Mucosa of rectum (tissue), 2 donors: ENCODE results near the gene TRMT44.
"Not testable (repeated sequence)": the region's sequence is repeated elsewhere in the genome, so short reads cannot be mapped to it uniquely, and the experiment has no call there.

Source experiments
- H3K27ac ChIP-seq, 2 donors: one replicate each; pipeline ENCODE4 v1.7.0; 2013; ENCODE audit warnings: inconsistent platforms in 2 of 2, low read depth in 2 of 2, low read length in 2 of 2
- H3K27me3 ChIP-seq, 2 donors: one replicate each; pipeline ENCODE4 v1.7.0; 2013; ENCODE audit warnings: low read length in 2 of 2; ENCODE audit not compliant: control insufficient read depth in 2 of 2, insufficient read depth in 2 of 2
- H3K36me3 ChIP-seq, 2 donors: one replicate each; pipeline ENCODE4 v1.7.0; 2013; ENCODE audit warnings: low read length in 2 of 2; ENCODE audit not compliant: control insufficient read depth in 2 of 2, insufficient read depth in 2 of 2
- H3K4me1 ChIP-seq, 2 donors: one replicate each; pipeline ENCODE4 v1.7.0; 2013; ENCODE audit warnings: low read length in 2 of 2, mild to moderate bottlenecking in 1 of 2; ENCODE audit not compliant: control insufficient read depth in 2 of 2, insufficient read depth in 2 of 2
- H3K4me3 ChIP-seq, 2 donors: one replicate each; pipeline ENCODE4 v1.7.0; 2013; ENCODE audit warnings: low read length in 2 of 2
- H3K9ac ChIP-seq, 2 donors: one replicate each; pipeline ENCODE4 v1.7.0; 2013; ENCODE audit warnings: low read length in 2 of 2, low read depth in 1 of 2, mild to moderate bottlenecking in 1 of 2
- H3K9me3 ChIP-seq, 2 donors: one replicate each; pipeline ENCODE4 v1.7.0; 2013; ENCODE audit warnings: low read length in 2 of 2; ENCODE audit not compliant: control insufficient read depth in 2 of 2
- donor health status: healthy.
- donor health status: Normal muscosa, but diverticular disease.

TRMT44 gene

GRCh38 chr4:8412288-8412687 lies 28.3 kb upstream of the TRMT44 start:
- Histone ChIP-seq H3K4me3 (no peak overlapping the region), H3K27me3 (no peaks in the 10 kb centered on the region), H3K36me3 (peaks cover 19 to 33% of the 10 kb centered on the region in 2 donors), H3K27ac (no peak overlapping the region), H3K4me1 (peaks cover 4 to 12% of the 10 kb centered on the region in 2 donors), H3K9ac (no peak overlapping the region), H3K9me3 (no peaks in the 10 kb centered on the region)

DNA sequence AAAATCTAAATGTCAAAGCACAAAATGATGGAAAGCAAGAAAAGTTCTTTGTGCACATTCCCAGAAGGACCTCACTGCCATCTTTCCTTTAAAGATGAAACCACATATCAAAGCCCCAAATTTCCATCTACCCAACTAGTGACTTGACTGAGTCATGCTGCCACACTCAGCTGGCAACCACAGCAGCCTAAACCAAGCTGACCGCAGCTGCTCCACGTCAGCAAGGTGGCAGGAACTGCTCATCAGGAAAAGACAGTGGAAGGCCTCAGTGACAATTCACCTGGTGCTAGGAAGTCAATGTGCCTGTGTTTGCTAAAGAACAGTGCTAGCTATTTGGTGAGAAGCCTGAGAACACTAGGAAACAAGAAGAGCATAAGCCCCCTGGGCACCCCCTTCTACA lies 26.2 kb upstream of the TRMT44 start:
- no peak overlapping the region for H3K4me3 ChIP-seq
- H3K9me3 ChIP-seq, result no peaks in the 10 kb centered on the region
- H3K27ac ChIP-seq, result no peak overlapping the region
- peaks cover 0 to 3% of the 10 kb centered on the region in 2 donors for H3K4me1 ChIP-seq
- no peak overlapping the region for H3K9ac ChIP-seq
- H3K27me3 ChIP-seq, result no peaks in the 10 kb centered on the region
- H3K36me3 ChIP-seq, result peaks cover 19 to 28% of the 10 kb centered on the region in 2 donors

- Histone ChIP-seq H3K4me1 (no peaks in the 10 kb centered on the region), H3K27me3 (no peaks in the 10 kb centered on the region), H3K27ac (no peak overlapping the region), H3K9me3 (no peaks in the 10 kb centered on the region), H3K9ac (no peak overlapping the region), H3K36me3 (peaks cover 19 to 22% of the 10 kb centered on the region in 2 donors), H3K4me3 (no peak overlapping the region)
Observed at GRCh38 chr4:8417071-8417614, 23.4 kb upstream of the TRMT44 start.

DNA sequence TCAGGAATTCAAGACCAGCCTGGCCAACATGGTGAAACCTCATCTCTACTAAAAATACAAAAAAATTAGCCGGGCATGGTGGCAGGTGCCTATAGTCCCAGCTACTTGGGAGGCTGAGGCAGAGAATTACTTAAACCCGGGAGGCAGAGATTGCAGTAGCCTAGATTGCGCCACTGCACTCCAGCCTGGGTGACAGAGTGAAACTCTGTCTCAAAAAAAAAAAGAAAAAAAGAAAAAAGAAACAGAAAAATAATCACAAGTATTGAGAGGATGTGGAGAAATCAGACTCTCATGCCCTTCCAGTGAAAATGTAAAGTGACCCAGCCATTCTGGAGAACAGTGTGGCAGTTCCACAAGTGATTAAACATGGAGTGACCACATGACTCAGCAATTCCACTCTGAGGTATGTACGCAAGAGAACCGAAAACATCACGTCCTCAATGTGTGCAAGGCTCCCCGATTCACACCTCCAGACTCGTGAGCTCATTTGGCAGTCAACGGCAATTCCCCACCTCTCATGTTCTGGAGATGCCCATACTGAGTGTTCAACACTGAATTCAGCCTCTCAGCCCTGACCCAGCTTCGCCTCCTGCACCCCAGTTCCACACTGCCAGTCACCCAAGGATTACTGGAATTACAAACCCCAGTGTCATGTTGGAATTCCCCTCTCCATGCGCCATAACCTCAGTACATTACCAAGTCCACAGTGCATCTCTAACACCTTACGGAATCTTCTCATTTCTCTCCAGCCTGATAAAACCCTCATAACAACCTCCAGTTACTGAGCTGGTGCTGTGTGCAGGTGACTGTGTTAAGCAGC lies 21.1 kb upstream of the TRMT44 start:
- H3K9me3 ChIP-seq, result no peaks in the 10 kb centered on the region
- H3K9ac ChIP-seq, result no peak overlapping the region
- H3K4me3 ChIP-seq, result no peak overlapping the region
- H3K4me1 ChIP-seq, result no peaks in the 10 kb centered on the region
- no peaks in the 10 kb centered on the region for H3K27me3 ChIP-seq
- H3K27ac ChIP-seq, result no peak overlapping the region
- H3K36me3 ChIP-seq, result peaks cover 12% of the 10 kb centered on the region in 2 donors

- H3K36me3 ChIP-seq, H3K27me3 ChIP-seq, H3K9ac ChIP-seq, H3K4me1 ChIP-seq, H3K4me3 ChIP-seq, H3K9me3 ChIP-seq, H3K27ac ChIP-seq: not testable (repeated sequence)
Observed at GRCh38 chr4:8420151-8420550, 20.4 kb upstream of the TRMT44 start.

DNA sequence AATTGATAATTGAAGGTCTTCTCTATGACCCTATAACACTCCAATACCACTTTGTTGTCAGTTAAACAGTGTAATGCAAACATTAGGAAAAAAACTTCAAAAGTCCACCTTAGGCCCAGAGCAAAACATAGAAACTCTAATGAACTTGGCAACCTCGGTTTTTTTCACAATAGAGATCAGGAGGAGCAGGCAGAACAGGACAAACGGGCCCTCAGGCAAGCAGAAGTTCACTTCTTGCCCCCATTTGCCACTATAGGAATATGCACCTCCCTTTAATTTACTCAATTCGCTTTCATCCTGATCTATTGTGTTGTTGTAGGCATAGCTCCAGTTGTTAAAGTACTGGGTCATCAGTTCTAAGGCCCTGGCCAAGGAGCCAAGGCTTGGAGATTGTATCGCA lies 18.2 kb upstream of the TRMT44 start:
- Histone ChIP-seq H3K36me3 (no peaks in the 10 kb centered on the region), H3K4me1 (no peaks in the 10 kb centered on the region), H3K27me3 (no peaks in the 10 kb centered on the region), H3K9ac (no peak overlapping the region), H3K9me3 (no peaks in the 10 kb centered on the region), H3K4me3 (no peak overlapping the region), H3K27ac (no peak overlapping the region)

DNA sequence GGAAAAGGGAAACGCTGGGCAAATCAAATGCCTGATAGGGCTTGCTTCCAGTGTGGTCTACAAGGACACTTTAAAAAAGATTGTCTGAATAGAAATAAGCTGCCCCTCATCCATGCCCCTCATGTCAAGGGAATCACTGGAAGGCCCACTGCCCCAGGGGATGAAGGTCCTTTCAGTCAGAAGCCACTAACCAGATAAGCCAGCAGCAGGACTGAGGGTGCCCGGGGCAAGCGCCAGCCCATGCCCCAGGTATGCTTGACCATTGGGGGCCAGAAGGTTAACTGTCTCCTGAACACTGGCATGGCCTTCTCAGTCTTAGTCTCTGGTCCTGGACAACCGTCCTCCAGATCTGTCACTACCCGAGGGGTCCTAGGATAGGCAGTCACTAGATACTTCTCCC lies 17.8 kb upstream of the TRMT44 start:
- Histone ChIP-seq H3K9me3 (no peaks in the 10 kb centered on the region), H3K4me3 (no peak overlapping the region), H3K9ac (no peak overlapping the region), H3K27ac (no peak overlapping the region), H3K36me3 (no peaks in the 10 kb centered on the region), H3K4me1 (peaks cover 3% of the 10 kb centered on the region in 2 donors), H3K27me3 (no peaks in the 10 kb centered on the region)

GRCh38 chr4:8427262-8427661 lies 13.3 kb upstream of the TRMT44 start:
- Histone ChIP-seq H3K9ac (peak overlapping the region in 1 of 2 donors; percentile 78), H3K4me3 (peak overlapping the region; percentile 88 to 93), H3K27ac (no peak overlapping the region), H3K36me3 (no peaks in the 10 kb centered on the region), H3K9me3 (no peaks in the 10 kb centered on the region), H3K4me1 (peaks cover 9 to 10% of the 10 kb centered on the region in 2 donors), H3K27me3 (no peaks in the 10 kb centered on the region)

GRCh38 chr4:8427761-8428287 lies 12.8 kb upstream of the TRMT44 start:
- no peaks in the 10 kb centered on the region for H3K27me3 ChIP-seq
- no peaks in the 10 kb centered on the region for H3K36me3 ChIP-seq
- H3K4me3 ChIP-seq, result peak overlapping the region; percentile 88 to 93
- H3K9ac ChIP-seq, result peak overlapping the region; percentile 77 to 78
- H3K27ac ChIP-seq, result peak overlapping the region; percentile 71 to 89
- peaks cover 9 to 10% of the 10 kb centered on the region in 2 donors for H3K4me1 ChIP-seq
- H3K9me3 ChIP-seq, result no peaks in the 10 kb centered on the region

GRCh38 chr4:8428288-8429097 lies 12.1 kb upstream of the TRMT44 start:
- Histone ChIP-seq H3K4me1 (peaks cover 9 to 10% of the 10 kb centered on the region in 2 donors), H3K9me3 (no peaks in the 10 kb centered on the region), H3K36me3 (no peaks in the 10 kb centered on the region), H3K4me3 (peak overlapping the region; percentile 88 to 93), H3K27me3 (no peaks in the 10 kb centered on the region), H3K9ac (peak overlapping the region; percentile 77 to 78), H3K27ac (peak overlapping the region; percentile 71 to 89)
